Measurements from ENCODE around the gene TRIM38. TPM values are rescaled to one million over a fixed set of nuclear protein-coding genes. Genes with fewer than 3 reads are reported as not detected.

The TRIM38 gene
- total RNA-seq, 4 donors from 2014 or later: 2.2 to 6.7 (median 4.6) TPM

GRCh38 chr6:26031595-26032339 lies 69.2 kb downstream of the TRIM38 start:
- Histone ChIP-seq H3K36me3 (no peaks in the 10 kb centered on the region), H3K27ac (peak overlapping the region in 1 of 4 donors; percentile 17), H3K4me1 (peaks cover 14 to 19% of the 10 kb centered on the region in 2 donors), H3K9me3 (no peaks in the 10 kb centered on the region), H3K4me3 (peak overlapping the region; percentile 48 to 57 (median 54)), H3K27me3 (peaks cover 26 to 87% (median 33%) of the 10 kb centered on the region in 3 donors)
- intact Hi-C loops (cut with DNase I; ENCODE audit: low total_unique reads) (loop anchor here (1.0 to 10.0 kb wide), 2 partner anchors 24 to 1783 kb away; a partner anchor contains a TSS), in situ Hi-C loops (cut with MboI; ENCODE audit: low sequenced_read_pairs in 4 of 4) (loop anchor here in 3 of 4 donors (25.0 kb wide), 3 partner anchors 256 to 1806 kb away; a partner anchor contains a TSS)
- DNase-seq (peak; percentile 61 to 66), ATAC-seq (peak; percentile 72 to 79)
- TF ChIP-seq POLR2A (IDR thresholded peaks at IDR 0.05): no peak
- TF ChIP-seq, protein P1, sequence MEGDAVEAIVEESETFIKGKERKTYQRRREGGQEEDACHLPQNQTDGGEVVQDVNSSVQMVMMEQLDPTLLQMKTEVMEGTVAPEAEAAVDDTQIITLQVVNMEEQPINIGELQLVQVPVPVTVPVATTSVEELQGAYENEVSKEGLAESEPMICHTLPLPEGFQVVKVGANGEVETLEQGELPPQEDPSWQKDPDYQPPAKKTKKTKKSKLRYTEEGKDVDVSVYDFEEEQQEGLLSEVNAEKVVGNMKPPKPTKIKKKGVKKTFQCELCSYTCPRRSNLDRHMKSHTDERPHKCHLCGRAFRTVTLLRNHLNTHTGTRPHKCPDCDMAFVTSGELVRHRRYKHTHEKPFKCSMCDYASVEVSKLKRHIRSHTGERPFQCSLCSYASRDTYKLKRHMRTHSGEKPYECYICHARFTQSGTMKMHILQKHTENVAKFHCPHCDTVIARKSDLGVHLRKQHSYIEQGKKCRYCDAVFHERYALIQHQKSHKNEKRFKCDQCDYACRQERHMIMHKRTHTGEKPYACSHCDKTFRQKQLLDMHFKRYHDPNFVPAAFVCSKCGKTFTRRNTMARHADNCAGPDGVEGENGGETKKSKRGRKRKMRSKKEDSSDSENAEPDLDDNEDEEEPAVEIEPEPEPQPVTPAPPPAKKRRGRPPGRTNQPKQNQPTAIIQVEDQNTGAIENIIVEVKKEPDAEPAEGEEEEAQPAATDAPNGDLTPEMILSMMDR (IDR thresholded peaks at IDR 0.05 in 4 of 5, conservative IDR thresholded peaks at IDR 0.05 in 1 of 5): no peak

- in situ Hi-C loops (cut with MboI; ENCODE audit: low sequenced_read_pairs in 4 of 4) (loop anchor here in 3 of 4 donors (25.0 kb wide), 3 partner anchors 255 to 1805 kb away; a partner anchor contains a TSS), intact Hi-C loops (cut with DNase I; ENCODE audit: low total_unique reads) (loop anchor here (1.0 to 10.0 kb wide), 2 partner anchors 23 to 1782 kb away; a partner anchor contains a TSS)
- DNase-seq (no peak), ATAC-seq (no peak)
- TF ChIP-seq POLR2A (IDR thresholded peaks at IDR 0.05): no peak
- TF ChIP-seq, protein P1 (IDR thresholded peaks at IDR 0.05 in 4 of 5, conservative IDR thresholded peaks at IDR 0.05 in 1 of 5): no peak
- H3K27ac ChIP-seq: peak overlapping the region; percentile 27 to 71 (median 58)
- H3K27me3 ChIP-seq: peaks cover 23 to 80% (median 28%) of the 10 kb centered on the region in 3 donors
- H3K36me3 ChIP-seq: no peaks in the 10 kb centered on the region
- H3K4me3 ChIP-seq: peak overlapping the region; percentile 48 to 57 (median 54)
- peaks cover 14 to 17% of the 10 kb centered on the region in 2 donors for H3K4me1 ChIP-seq
- no peaks in the 10 kb centered on the region for H3K9me3 ChIP-seq
Observed at GRCh38 chr6:26032340-26033084, 69.9 kb downstream of the TRIM38 start.

DNA sequence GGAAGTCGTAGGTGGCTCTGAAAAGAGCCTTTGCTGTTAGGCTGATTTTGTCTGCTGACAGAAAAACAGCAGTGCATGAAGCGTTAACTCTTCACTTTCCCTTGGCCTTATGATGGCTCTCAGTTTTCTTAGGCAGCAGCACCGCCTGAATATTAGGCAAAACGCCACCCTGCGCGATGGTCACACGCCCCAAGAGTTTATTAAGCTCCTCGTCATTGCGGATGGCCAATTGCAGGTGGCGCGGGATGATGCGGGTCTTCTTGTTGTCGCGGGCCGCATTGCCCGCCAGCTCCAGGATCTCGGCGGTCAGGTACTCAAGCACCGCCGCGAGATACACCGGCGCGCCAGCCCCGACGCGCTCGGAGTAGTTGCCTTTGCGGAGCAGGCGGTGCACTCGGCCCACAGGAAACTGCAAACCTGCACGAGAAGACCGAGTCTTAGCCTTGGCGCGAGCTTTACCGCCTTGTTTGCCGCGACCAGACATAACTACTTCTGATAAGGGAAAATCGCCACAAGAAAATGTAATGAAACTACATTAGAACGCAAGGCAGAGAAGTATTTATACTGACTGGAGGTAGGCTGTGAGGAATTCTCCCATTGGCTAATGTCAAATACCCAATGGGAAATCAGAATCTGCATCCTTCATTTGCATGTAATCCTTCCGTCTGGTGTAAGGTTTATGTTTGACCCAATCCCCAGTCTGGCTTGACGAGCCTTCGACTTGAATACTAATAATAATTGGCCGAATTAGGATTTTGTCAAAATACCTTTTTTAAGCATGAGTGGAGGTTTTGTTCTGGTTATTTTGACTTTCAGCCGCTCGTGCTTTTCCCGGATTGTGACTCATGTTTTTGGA lies 70.7 kb downstream of the TRIM38 start:
- H3K27ac ChIP-seq: peak overlapping the region; percentile 27 to 71 (median 58)
- peaks cover 14% of the 10 kb centered on the region in 2 donors for H3K4me1 ChIP-seq
- H3K27me3 ChIP-seq: peaks cover 23 to 72% (median 28%) of the 10 kb centered on the region in 3 donors
- peak overlapping the region; percentile 48 to 57 (median 54) for H3K4me3 ChIP-seq
- TF ChIP-seq, protein P1 (IDR thresholded peaks at IDR 0.05 in 4 of 5, conservative IDR thresholded peaks at IDR 0.05 in 1 of 5): no peak
- peak; percentile 55 to 56 for TF ChIP-seq POLR2A (IDR thresholded peaks at IDR 0.05)
- in situ Hi-C loops (cut with MboI; ENCODE audit: low sequenced_read_pairs in 4 of 4): loop anchor here in 3 of 4 donors (25.0 kb wide), 3 partner anchors 254 to 1804 kb away; a partner anchor contains a TSS
- intact Hi-C loops (cut with DNase I; ENCODE audit: low total_unique reads): loop anchor here (10.0 kb wide), 1 partner anchor 1781 kb away; a partner anchor contains a TSS
- DNase-seq (peak; percentile 23 to 45), ATAC-seq (peak; percentile 88 to 93)
- H3K36me3 ChIP-seq: no peaks in the 10 kb centered on the region
- H3K9me3 ChIP-seq: no peaks in the 10 kb centered on the region

- no peaks in the 10 kb centered on the region for H3K36me3 ChIP-seq
- no peaks in the 10 kb centered on the region for H3K9me3 ChIP-seq
- H3K4me1 ChIP-seq: peaks cover 14% of the 10 kb centered on the region in 2 donors
- peaks cover 21 to 67% (median 28%) of the 10 kb centered on the region in 3 donors for H3K27me3 ChIP-seq
- H3K4me3 ChIP-seq: peak overlapping the region; percentile 48 to 57 (median 54)
- H3K27ac ChIP-seq: peak overlapping the region; percentile 27 to 71 (median 58)
- ATAC-seq (peak; percentile 24 to 44), DNase-seq (no peak)
- intact Hi-C loops (cut with DNase I; ENCODE audit: low total_unique reads): loop anchor here (10.0 kb wide), 1 partner anchor 1781 kb away; a partner anchor contains a TSS
- in situ Hi-C loops (cut with MboI; ENCODE audit: low sequenced_read_pairs in 4 of 4): loop anchor here in 3 of 4 donors (25.0 kb wide), 3 partner anchors 253 to 1803 kb away; a partner anchor contains a TSS
- TF ChIP-seq, protein P1 (IDR thresholded peaks at IDR 0.05 in 4 of 5, conservative IDR thresholded peaks at IDR 0.05 in 1 of 5): no peak
- no peak for TF ChIP-seq POLR2A (IDR thresholded peaks at IDR 0.05)
Observed at GRCh38 chr6:26033941-26034354, 71.3 kb downstream of the TRIM38 start.
